ENCODE measurements around the gene COL4A1.

Gene COL4A1

DNA sequence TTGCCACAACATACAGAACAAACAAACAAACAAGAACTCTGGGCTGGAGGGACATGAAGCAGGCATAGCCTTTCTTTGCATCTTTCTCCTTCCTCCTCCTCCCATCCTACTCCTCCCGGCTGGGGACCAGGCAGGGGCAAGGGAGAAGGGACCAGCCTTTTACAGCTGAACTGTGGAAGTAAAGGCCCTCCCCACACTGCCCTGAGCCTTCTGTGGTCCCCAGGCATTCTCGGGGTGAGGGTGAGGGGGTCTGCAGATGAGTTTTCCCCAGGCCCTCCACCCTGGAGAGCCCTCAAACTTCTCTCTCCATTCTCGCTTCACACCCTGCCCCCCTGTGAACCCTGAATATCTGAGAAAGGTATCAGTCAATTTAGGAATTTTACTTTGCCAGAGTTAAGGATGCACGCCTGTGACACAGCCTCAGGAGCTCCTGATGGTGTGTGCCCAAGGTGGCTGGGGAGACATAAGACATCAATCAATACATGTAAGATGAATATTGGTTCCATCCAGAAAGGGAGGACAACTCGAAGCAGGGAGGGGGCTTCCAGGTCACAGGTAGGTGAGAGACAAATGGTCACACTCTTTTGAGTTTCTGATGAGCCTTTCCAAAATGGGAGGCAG is 170.9 kb downstream of the COL4A1 start:
- TF ChIP-seq, protein P1, sequence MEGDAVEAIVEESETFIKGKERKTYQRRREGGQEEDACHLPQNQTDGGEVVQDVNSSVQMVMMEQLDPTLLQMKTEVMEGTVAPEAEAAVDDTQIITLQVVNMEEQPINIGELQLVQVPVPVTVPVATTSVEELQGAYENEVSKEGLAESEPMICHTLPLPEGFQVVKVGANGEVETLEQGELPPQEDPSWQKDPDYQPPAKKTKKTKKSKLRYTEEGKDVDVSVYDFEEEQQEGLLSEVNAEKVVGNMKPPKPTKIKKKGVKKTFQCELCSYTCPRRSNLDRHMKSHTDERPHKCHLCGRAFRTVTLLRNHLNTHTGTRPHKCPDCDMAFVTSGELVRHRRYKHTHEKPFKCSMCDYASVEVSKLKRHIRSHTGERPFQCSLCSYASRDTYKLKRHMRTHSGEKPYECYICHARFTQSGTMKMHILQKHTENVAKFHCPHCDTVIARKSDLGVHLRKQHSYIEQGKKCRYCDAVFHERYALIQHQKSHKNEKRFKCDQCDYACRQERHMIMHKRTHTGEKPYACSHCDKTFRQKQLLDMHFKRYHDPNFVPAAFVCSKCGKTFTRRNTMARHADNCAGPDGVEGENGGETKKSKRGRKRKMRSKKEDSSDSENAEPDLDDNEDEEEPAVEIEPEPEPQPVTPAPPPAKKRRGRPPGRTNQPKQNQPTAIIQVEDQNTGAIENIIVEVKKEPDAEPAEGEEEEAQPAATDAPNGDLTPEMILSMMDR (conservative IDR thresholded peaks at IDR 0.05) = no peak
- no peak overlapping the region for H3K27ac ChIP-seq

DNA sequence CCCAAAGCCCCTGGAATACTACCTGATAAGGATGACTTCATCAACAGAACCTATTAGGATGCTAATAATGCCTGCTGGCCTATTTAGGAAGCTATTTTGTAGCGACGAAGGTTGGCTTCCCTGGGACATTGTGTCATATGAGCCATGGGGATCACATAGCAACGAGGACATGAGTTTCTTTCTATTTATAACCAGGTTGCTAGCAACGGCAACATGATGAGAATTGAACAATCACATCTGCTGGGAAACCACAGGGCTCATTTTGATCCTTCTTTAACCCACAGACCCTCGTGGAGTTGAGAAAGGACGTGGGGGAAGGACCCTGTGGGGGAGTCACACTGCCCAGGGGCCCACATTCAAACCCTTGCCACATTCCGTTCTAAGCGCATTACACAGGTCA is 172.2 kb downstream of the COL4A1 start:
- H3K27ac ChIP-seq = no peak overlapping the region
- TF ChIP-seq, protein P1 (conservative IDR thresholded peaks at IDR 0.05) = no peak

DNA sequence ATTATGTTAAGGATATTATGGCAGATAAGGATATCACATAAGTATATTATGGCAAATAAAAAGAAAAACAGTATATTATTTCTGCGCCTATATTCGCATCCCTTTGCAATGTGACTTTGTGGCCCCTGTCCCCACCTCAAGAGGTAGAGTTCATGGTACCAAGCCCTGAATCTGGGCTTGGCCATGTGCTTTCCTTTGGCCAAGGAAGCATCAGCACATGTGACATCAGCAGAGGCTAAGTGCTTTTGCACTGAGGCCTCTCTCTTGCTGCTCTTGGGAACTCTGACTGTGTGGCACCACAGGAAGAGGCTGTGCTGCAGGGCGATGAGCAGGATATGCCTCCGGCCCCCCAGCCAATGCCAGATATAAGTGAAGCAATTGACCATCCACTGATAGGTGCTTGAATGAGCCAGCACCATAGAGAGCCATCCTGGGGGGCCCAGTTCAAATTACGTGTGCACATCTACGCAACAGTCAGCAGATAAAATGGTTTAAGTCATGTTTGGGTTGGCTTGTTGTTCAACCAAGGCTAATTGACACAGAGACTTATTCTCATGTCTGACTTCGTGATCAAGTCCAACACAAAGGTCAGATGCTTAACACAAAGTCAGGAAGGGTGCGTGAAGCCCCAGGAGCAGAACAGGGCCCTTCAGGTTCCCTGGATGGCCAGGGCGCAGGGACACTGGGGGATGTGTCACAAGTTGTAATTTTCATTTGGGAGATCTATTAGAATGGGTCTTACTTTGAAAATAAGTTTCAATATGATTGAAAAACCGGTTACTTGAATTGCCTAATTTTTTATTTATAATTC is 173.3 kb downstream of the COL4A1 start:
- TF ChIP-seq, protein P1 (conservative IDR thresholded peaks at IDR 0.05) = no peak
- H3K27ac ChIP-seq = no peak overlapping the region

DNA sequence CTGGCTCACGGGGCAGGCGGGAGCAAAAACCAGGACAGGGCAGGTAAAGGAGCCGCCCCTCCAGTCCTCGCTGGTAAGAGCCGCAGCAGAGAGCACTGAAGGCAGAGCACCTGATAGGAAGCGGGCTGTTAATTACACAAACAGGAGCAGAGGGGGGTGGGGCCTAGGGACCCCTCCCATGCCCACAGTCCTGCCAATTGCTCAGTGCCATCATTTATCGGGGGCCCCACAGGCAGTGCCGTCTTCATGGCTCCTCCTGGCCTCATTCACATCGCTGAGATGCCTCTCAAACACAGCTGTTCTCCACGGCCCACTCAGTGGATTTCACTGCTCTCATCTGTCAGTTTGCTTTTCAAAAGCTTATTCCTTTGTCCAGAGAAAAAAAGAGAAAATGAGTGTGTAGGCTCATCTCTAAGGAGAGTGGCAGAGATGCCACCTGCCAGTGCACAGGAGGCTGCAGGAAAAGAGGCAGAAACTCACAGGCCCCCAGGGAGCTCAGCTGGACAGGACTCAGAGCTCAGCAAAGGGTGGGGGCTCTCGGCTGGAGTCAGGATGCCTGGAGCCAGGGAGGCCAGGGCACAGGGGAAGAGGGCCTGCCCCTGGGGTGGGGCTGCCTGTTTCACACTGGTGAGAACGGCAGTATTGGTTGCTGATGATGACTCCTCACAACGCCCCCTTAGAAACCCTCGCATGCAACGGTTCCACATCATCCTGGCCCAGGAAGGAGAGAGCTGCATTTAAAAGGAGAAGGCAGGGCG is 174.6 kb downstream of the COL4A1 start:
- TF ChIP-seq, protein P1 (conservative IDR thresholded peaks at IDR 0.05) = no peak
- no peak overlapping the region for H3K27ac ChIP-seq

DNA sequence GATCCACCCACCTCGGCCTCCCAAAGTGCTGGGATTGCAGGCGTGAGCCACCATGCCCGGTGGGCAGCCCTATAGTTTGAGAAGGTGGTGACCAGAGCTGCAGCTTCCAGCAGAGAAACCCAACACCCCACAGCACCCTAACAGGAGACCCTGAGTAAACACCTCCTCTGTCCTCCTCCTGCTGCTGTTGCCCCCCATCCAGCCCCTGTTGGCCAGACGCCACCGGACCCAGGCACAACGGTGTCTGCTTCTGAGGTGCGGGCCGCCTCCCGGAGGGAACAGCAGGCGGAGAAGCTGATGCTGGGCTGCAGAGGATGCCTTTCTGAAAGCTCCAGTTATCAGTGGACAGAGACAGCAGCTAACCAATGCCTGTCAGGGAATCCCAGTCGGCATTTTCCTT is 175.5 kb downstream of the COL4A1 start:
- H3K27ac ChIP-seq = no peak overlapping the region
- TF ChIP-seq, protein P1 (conservative IDR thresholded peaks at IDR 0.05) = no peak

DNA sequence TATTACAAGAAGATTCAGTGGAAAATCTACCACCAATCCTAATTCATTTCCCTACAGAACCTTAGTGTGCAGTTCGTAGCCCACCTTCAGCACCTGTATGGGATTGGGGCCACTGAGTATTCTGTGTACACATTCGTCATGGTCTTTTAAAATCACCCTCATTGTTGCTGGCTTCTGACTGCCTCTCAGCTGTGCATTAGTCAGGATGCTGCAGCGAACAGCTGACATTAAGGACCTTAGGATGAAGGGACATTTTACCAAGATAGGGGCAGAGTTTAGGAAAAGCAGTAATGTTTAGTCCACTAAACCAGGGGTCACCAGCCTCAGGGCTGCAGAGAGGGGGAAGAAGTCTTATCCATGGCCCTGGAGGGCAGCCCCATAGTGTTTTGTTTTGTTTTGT is 176.5 kb downstream of the COL4A1 start:
- no peak overlapping the region for H3K27ac ChIP-seq
- TF ChIP-seq, protein P1 (conservative IDR thresholded peaks at IDR 0.05) = no peak

DNA sequence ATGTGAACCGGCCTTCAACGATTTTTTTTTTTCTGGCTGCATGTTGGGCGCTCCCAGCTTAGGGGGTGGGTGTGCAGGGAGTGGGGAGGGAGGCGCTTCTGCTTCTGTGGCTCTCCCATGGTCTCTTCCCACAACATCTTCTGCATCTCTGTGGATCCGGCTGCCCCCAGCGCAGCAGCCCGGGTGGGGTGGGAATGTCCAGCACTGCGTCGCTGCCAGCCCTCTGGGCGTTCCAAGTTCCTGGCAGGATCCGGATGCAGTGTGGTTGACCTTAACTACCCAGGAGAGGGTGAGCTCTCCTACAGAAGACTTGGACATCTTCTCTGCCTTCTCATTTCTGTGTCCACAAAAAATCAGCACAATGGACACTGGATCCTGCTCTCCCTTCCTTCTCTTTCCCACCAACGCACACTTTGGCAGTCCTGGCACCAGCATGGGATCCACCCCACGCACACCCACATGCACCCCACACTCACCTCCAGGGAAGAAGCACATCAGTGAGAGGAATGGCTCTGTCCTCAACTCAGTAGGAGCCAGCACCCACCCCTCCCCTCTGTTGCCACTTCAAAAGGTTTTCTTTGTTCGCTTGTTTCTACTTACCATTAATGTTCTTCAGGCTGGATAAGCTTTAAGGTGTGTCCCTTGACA is 177.3 kb downstream of the COL4A1 start:
- no peak overlapping the region for H3K27ac ChIP-seq
- TF ChIP-seq, protein P1 (conservative IDR thresholded peaks at IDR 0.05) = no peak

Measured in VCaP (cell line).